T-helper 1 cell treated with Interleukin-12 subunit alpha and Interleukin-12 subunit beta and Interleukin-4 antibody, amounts not matched to agents 30 μg/mL and 1 μg/mL, for 36 hours (primary cell): ENCODE measurements around the gene THRSP.
A peak's percentile ranks its signal among the peaks of the same experiment; 100 is the strongest.
"Not testable (repeated sequence)": the region's sequence is repeated elsewhere in the genome, so short reads cannot be mapped to it uniquely, and the experiment has no call there.

ENCODE experiments used
- H3K27ac Mint-ChIP-seq: one replicate; pipeline ENCODE4 v1.8.0; 2021; ENCODE audit warnings: mild to moderate bottlenecking, mixed read lengths
- H3K27me3 Mint-ChIP-seq: one replicate; pipeline ENCODE4 v1.8.0; 2021; ENCODE audit warnings: low read depth, mixed read lengths
- H3K36me3 Mint-ChIP-seq: one replicate; pipeline ENCODE4 v1.8.0; 2021; ENCODE audit warnings: low read depth, mixed read lengths
- H3K4me1 Mint-ChIP-seq: one replicate; pipeline ENCODE4 v1.8.0; 2021; ENCODE audit warnings: low read depth, mixed read lengths
- H3K4me3 Mint-ChIP-seq: one replicate; pipeline ENCODE4 v1.8.0; 2021; ENCODE audit warnings: mild to moderate bottlenecking, moderate library complexity, mixed read lengths
- H3K9me3 Mint-ChIP-seq: one replicate; pipeline ENCODE4 v1.8.0; 2021; ENCODE audit warnings: mixed read lengths

Gene THRSP

GRCh38 chr11:78033040-78033439 is 30.6 kb upstream of the THRSP start:
- no peaks in the 10 kb centered on the region for H3K4me1 Mint-ChIP-seq
- no peak overlapping the region for H3K4me3 Mint-ChIP-seq
- H3K27ac Mint-ChIP-seq = no peak overlapping the region
- peaks cover 7% of the 10 kb centered on the region for H3K27me3 Mint-ChIP-seq
- no peaks in the 10 kb centered on the region for H3K36me3 Mint-ChIP-seq
- H3K9me3 Mint-ChIP-seq = no peaks in the 10 kb centered on the region

- H3K27ac Mint-ChIP-seq = no peak overlapping the region
- H3K9me3 Mint-ChIP-seq = no peaks in the 10 kb centered on the region
These were observed 29.0 kb upstream of the THRSP start for GRCh38 chr11:78034623-78035022.

GRCh38 chr11:78036313-78036712 is 27.3 kb upstream of the THRSP start:
- no peaks in the 10 kb centered on the region for H3K36me3 Mint-ChIP-seq
- peaks cover 8% of the 10 kb centered on the region for H3K4me1 Mint-ChIP-seq

More at GRCh38 chr11:78034623-78035022, 29.0 kb upstream of the THRSP start:
- H3K36me3 Mint-ChIP-seq = no peaks in the 10 kb centered on the region
- H3K27me3 Mint-ChIP-seq = peaks cover 7% of the 10 kb centered on the region
- no peak overlapping the region for H3K4me3 Mint-ChIP-seq
- no peaks in the 10 kb centered on the region for H3K4me1 Mint-ChIP-seq

GRCh38 chr11:78037056-78037455 is 26.6 kb upstream of the THRSP start:
- Mint-ChIP-seq H3K36me3 (no peaks in the 10 kb centered on the region), H3K4me1 (peaks cover 10% of the 10 kb centered on the region), H3K9me3 (no peaks in the 10 kb centered on the region), H3K4me3 (no peak overlapping the region), H3K27ac (no peak overlapping the region), H3K27me3 (no peaks in the 10 kb centered on the region)

More at GRCh38 chr11:78036313-78036712, 27.3 kb upstream of the THRSP start:
- H3K9me3 Mint-ChIP-seq = no peaks in the 10 kb centered on the region
- no peak overlapping the region for H3K27ac Mint-ChIP-seq
- H3K27me3 Mint-ChIP-seq = no peaks in the 10 kb centered on the region
- H3K4me3 Mint-ChIP-seq = no peak overlapping the region

- Mint-ChIP-seq H3K4me3 (no peak overlapping the region), H3K9me3 (no peaks in the 10 kb centered on the region), H3K36me3 (no peaks in the 10 kb centered on the region), H3K4me1 (peaks cover 10% of the 10 kb centered on the region), H3K27ac (no peak overlapping the region), H3K27me3 (no peaks in the 10 kb centered on the region)
These were observed 25.6 kb upstream of the THRSP start for GRCh38 chr11:78037825-78038620.

- Mint-ChIP-seq H3K9me3 (no peaks in the 10 kb centered on the region), H3K27me3 (no peaks in the 10 kb centered on the region), H3K36me3 (no peaks in the 10 kb centered on the region), H3K27ac (no peak overlapping the region), H3K4me1 (peaks cover 10% of the 10 kb centered on the region), H3K4me3 (no peak overlapping the region)
These were observed 24.9 kb upstream of the THRSP start for GRCh38 chr11:78038697-78039313.

GRCh38 chr11:78039391-78039918 is 24.2 kb upstream of the THRSP start:
- H3K27me3 Mint-ChIP-seq = no peaks in the 10 kb centered on the region
- H3K27ac Mint-ChIP-seq = peak overlapping the region; percentile 16
- no peak overlapping the region for H3K4me3 Mint-ChIP-seq
- H3K4me1 Mint-ChIP-seq = peaks cover 10% of the 10 kb centered on the region
- no peaks in the 10 kb centered on the region for H3K36me3 Mint-ChIP-seq
- no peaks in the 10 kb centered on the region for H3K9me3 Mint-ChIP-seq

- peaks cover 10% of the 10 kb centered on the region for H3K4me1 Mint-ChIP-seq
- H3K27ac Mint-ChIP-seq = peak overlapping the region; percentile 83
These were observed 23.6 kb upstream of the THRSP start for GRCh38 chr11:78039919-78040671.

GRCh38 chr11:78040691-78041379 is 22.8 kb upstream of the THRSP start:
- Mint-ChIP-seq H3K9me3 (no peaks in the 10 kb centered on the region), H3K27me3 (no peaks in the 10 kb centered on the region), H3K4me3 (no peak overlapping the region), H3K27ac (no peak overlapping the region), H3K4me1 (peaks cover 14% of the 10 kb centered on the region), H3K36me3 (no peaks in the 10 kb centered on the region)

More at GRCh38 chr11:78039919-78040671, 23.6 kb upstream of the THRSP start:
- no peaks in the 10 kb centered on the region for H3K27me3 Mint-ChIP-seq
- no peaks in the 10 kb centered on the region for H3K9me3 Mint-ChIP-seq
- peak overlapping the region; percentile 48 for H3K4me3 Mint-ChIP-seq
- H3K36me3 Mint-ChIP-seq = no peaks in the 10 kb centered on the region

- not testable (repeated sequence) for H3K36me3 Mint-ChIP-seq, H3K27me3 Mint-ChIP-seq, H3K9me3 Mint-ChIP-seq, H3K4me3 Mint-ChIP-seq, H3K27ac Mint-ChIP-seq
- H3K4me1 Mint-ChIP-seq = peaks cover 19% of the 10 kb centered on the region
These were observed 22.3 kb upstream of the THRSP start for GRCh38 chr11:78041380-78041719.

GRCh38 chr11:78041843-78042440 is 21.7 kb upstream of the THRSP start:
- no peaks in the 10 kb centered on the region for H3K27me3 Mint-ChIP-seq
- H3K9me3 Mint-ChIP-seq = no peaks in the 10 kb centered on the region
- H3K27ac Mint-ChIP-seq = no peak overlapping the region
- peaks cover 21% of the 10 kb centered on the region for H3K4me1 Mint-ChIP-seq
- no peaks in the 10 kb centered on the region for H3K36me3 Mint-ChIP-seq
- no peak overlapping the region for H3K4me3 Mint-ChIP-seq

- no peaks in the 10 kb centered on the region for H3K27me3 Mint-ChIP-seq
- H3K27ac Mint-ChIP-seq = no peak overlapping the region
These were observed 19.0 kb upstream of the THRSP start for GRCh38 chr11:78044706-78045105.

GRCh38 chr11:78045851-78046485 is 17.7 kb upstream of the THRSP start:
- H3K36me3 Mint-ChIP-seq = peaks cover 1% of the 10 kb centered on the region
- peaks cover 18% of the 10 kb centered on the region for H3K4me1 Mint-ChIP-seq
- no peaks in the 10 kb centered on the region for H3K27me3 Mint-ChIP-seq
- peak overlapping the region; percentile 34 for H3K4me3 Mint-ChIP-seq
- H3K9me3 Mint-ChIP-seq = no peaks in the 10 kb centered on the region
- H3K27ac Mint-ChIP-seq = no peak overlapping the region

More at GRCh38 chr11:78044706-78045105, 19.0 kb upstream of the THRSP start:
- Mint-ChIP-seq H3K4me3 (no peak overlapping the region), H3K36me3 (no peaks in the 10 kb centered on the region), H3K4me1 (peaks cover 20% of the 10 kb centered on the region), H3K9me3 (no peaks in the 10 kb centered on the region)
